ENCODE results near the gene TEX261. TPM values are rescaled to one million over a fixed set of nuclear protein-coding genes. Genes with fewer than 3 reads are reported as not detected.

Gene TEX261
- total and polyA plus RNA-seq, 2 donors (not counting 3 experiments of a cell fraction or from before 2014, with no cell fraction given), result 71.2 to 98.1 TPM

DNA sequence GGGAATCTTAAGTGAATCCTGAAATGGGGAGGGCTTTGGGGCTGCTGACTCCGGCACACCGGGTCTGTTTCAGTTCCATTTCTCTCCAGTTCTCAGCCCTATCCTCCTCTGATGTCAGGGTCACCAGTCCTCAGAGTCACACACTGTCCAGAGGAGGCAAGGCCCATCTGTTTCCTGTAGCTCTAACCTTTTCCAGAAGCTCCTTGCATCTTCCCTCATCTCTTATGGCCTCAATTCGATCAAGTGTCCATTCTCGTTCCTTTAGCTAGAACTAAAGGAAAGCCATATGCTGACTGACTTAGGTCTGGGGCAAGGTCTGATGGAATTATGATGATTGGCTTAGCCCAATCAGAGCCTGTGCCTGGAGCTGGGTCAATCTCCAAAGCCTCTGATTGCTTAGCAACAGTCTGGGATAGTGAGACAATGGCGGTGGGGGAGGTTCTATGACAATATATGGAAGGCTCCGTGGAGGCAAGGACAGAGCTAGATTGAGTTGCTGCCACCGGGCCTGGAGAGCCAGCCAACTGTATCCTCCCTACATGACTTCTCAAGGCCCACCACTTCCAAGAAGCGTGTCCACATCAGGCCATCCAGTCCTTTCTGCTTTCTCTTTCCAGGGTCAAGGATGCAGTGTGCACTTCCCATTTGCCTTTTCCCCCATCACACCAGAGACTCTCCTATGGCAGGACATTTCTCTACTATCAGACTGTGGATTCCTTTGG lies 11.0 kb downstream of the TEX261 start:
- Histone ChIP-seq H3K9me1 (replicated peaks; ENCODE audit: control insufficient read depth, extremely low read depth, insufficient read depth, low read length) (no peaks in the 10 kb centered on the region), H3K36me3 (ENCODE audit: control insufficient read depth in 2 of 2, extremely low read depth in 1 of 2, insufficient read depth in 2 of 2, low read length in 2 of 2) (peaks cover 4 to 11% of the 10 kb centered on the region in 2 experiments), H2AFZ (ENCODE audit: low read depth, low read length) (no peak overlapping the region), H3K79me2 (ENCODE audit: control insufficient read depth, insufficient read depth, low read length) (no peaks in the 10 kb centered on the region), H3K9me3 (replicated peaks; ENCODE audit: control insufficient read depth, insufficient read depth, low read length) (no peaks in the 10 kb centered on the region), H4K20me1 (replicated peaks; ENCODE audit: control insufficient read depth, extremely low read depth, insufficient read depth, low read length) (no peaks in the 10 kb centered on the region), H3K4me2 (ENCODE audit: insufficient read depth, low read length) (no peak overlapping the region), H3K4me1 (ENCODE audit: control insufficient read depth, extremely low read depth, insufficient read depth, low read length) (no peaks in the 10 kb centered on the region), H3K9ac (replicated peaks; ENCODE audit: extremely low read depth, insufficient read depth, low read length) (no peak overlapping the region), H3K4me3 (replicated peaks in 1 of 3; ENCODE audit: insufficient read depth in 1 of 3, low read depth in 1 of 3, low read length in 3 of 3) (no peak overlapping the region), H3K27ac (ENCODE audit: insufficient read depth, low read depth, low read length) (no peak overlapping the region), H3K27me3 (ENCODE audit: control insufficient read depth in 2 of 2, insufficient read depth in 2 of 2, low read length in 2 of 2) (no peaks in the 10 kb centered on the region)
- ChIA-PET POLR2A (no interaction called here), CTCF (interaction anchor here (1.3 to 4.2 kb wide), 8 partner anchors 10 to 113 kb away, joined by 3 to 52 read pairs (median 12); partner anchors contain the start of genes NAGK and TEX261)
- DNase-seq (ENCODE audit: low read depth, low spot score), result no peak
- TF ChIP-seq POLR2AphosphoS5 (IDR thresholded peaks at IDR 0.05; ENCODE audit: insufficient read depth, low read depth, low read length) (no peak), MYC (IDR thresholded peaks at IDR 0.05; ENCODE audit: low read depth, low read length) (no peak), JUN (IDR thresholded peaks at IDR 0.05; ENCODE audit: borderline replicate concordance, insufficient read depth, insufficient read length, low read depth) (no peak), MAX (IDR thresholded peaks at IDR 0.05; ENCODE audit: insufficient read depth, insufficient read length) (no peak), CTCF (IDR thresholded peaks at IDR 0.05; ENCODE audit: extremely low read depth in 1 of 2, insufficient read depth in 1 of 2, low read depth in 1 of 2, low read length in 2 of 2) (no peak), GATA2 (IDR thresholded peaks at IDR 0.05; ENCODE audit: insufficient read depth, insufficient read length, low read depth, low read length) (no peak), POLR2A (IDR thresholded peaks at IDR 0.05; ENCODE audit: low read depth, low read length) (no peak), EZH2 (IDR thresholded peaks at IDR 0.05; ENCODE audit: borderline replicate concordance, low read depth, low read length, severe bottlenecking) (no peak), FOS (IDR thresholded peaks at IDR 0.05; ENCODE audit: borderline replicate concordance, insufficient read depth, low read length) (no peak)
- no peak for FAIRE-seq
- dilution Hi-C loops (cut with MboI; ENCODE audit: extremely low pct_ligation_motif_present, low sequenced_read_pairs) (no loop called here), intact Hi-C loops (cut with micrococcal nuclease) (loop anchor here (1.0 kb wide), 1 partner anchor 12 kb away; no protein-coding TSS in a partner anchor)
- BruUV-seq (replicated peaks), result no TSS peak

Data from endothelial cell of umbilical vein (primary cell).